Upper lobe of left lung (tissue), 6 donors: ENCODE measurements around the gene COL20A1. TPM values are rescaled to one million over a fixed set of nuclear protein-coding genes. Genes with fewer than 3 reads are reported as not detected.
A peak's percentile ranks its signal among the peaks of the same experiment; 100 is the strongest.

Source experiments
- ATAC-seq, 2 donors: fragments of 200-7000 bp; cut with Tn5 transposase; one replicate each; pipeline ENCODE4 v1.9.1; 2022; ENCODE audit warnings: mild to moderate bottlenecking in 2 of 2, moderate library complexity in 2 of 2; ENCODE audit not compliant: low FRiP score in 2 of 2
- DNase-seq, 2 donors: peaks; one replicate each; pipeline ENCODE4 v3.0.0-alpha.2; 2019 to 2020
- H3K27ac ChIP-seq, 4 donors: fragments of 200-600 bp; sonication (generic); one replicate each; pipeline ENCODE4 v1.5.1; 2016 to 2019
- H3K27me3 ChIP-seq, 4 donors: fragments of 200-600 bp; sonication (generic); one replicate each; pipeline ENCODE4 v1.5.1; 2017 to 2019
- H3K36me3 ChIP-seq, 4 donors: fragments of 200-600 bp; sonication (generic); one replicate each; pipeline ENCODE4 v1.5.1; 2016 to 2019
- H3K4me1 ChIP-seq, 4 donors: fragments of 200-600 bp; sonication (generic); one replicate each; pipeline ENCODE4 v1.5.1; 2018 to 2019
- H3K4me3 ChIP-seq, 4 donors: fragments of 200-600 bp; sonication (generic); one replicate each; pipeline ENCODE4 v1.5.1; 2017 to 2019; ENCODE audit warnings: mild to moderate bottlenecking in 2 of 4, moderate library complexity in 1 of 4
- H3K9me3 ChIP-seq, 4 donors: fragments of 200-600 bp; sonication (generic); one replicate each; pipeline ENCODE4 v1.5.1; 2018 to 2019
- CTCF ChIP-seq, 6 experiments: fragments of 450-650 bp in 4 of 6; fragments of 200-600 bp in 2 of 6; sonication (generic) in 2 of 6; IDR thresholded peaks; one replicate each; pipeline ENCODE4 v1.5.1; 2016 to 2019; ENCODE audit warnings: antibody characterized with exemption in 6 of 6
- EP300 ChIP-seq, 4 donors: sonication (generic); formaldehyde crosslinking; IDR thresholded peaks; one replicate each; pipeline ENCODE4 v1.5.1; 2017; ENCODE audit warnings: antibody characterized with exemption in 4 of 4, control low read depth in 2 of 4
- POLR2A ChIP-seq, 4 donors: fragments of 450-650 bp; IDR thresholded peaks; one replicate each; pipeline ENCODE4 v1.5.1; 2016 to 2017; ENCODE audit warnings: antibody characterized with exemption in 4 of 4, mild to moderate bottlenecking in 2 of 4
- POLR2AphosphoS5 ChIP-seq, 2 donors: sonication (generic); formaldehyde crosslinking; IDR thresholded peaks; one replicate each; pipeline ENCODE4 v1.5.1; 2017; ENCODE audit warnings: antibody characterized with exemption in 2 of 2
- WGBS, 2 donors: methylation state at CpG; one replicate each; pipeline ENCODE4 v1.1.5; 2017 to 2018; 5-methylcytosine and 5-hydroxymethylcytosine counted together
- total RNA-seq, 6 donors: library from RNA; depleted of rRNA in 4 of 6; stranded (reverse); fragments of >200 nt in 4 of 6; gene quantifications; one replicate each; pipeline versions ENCODE4 v1.1.0 to v1.2.1, GENCODE V29; 2016 to 2021
- donor health status: DM: no; HTN: no; CAD: no; lungs with moderate emphysema.
- donor health status: DM: no; HTN: yes; CAD: no; lungs with severe emphysema.

COL20A1 gene
- total RNA-seq, 6 donors from 2014 or later, result 0.03 TPM; not detected in 5

GRCh38 chr20:63280371-63280770 lies 12.6 kb upstream of the COL20A1 start:
- H3K4me1 ChIP-seq, result no peaks in the 10 kb centered on the region
- H3K27me3 ChIP-seq, result no peaks in the 10 kb centered on the region
- H3K36me3 ChIP-seq, result peaks cover 9 to 98% (median 84%) of the 10 kb centered on the region in 4 donors
- no peak overlapping the region for H3K27ac ChIP-seq
- TF ChIP-seq CTCF (IDR thresholded peaks at IDR 0.05) (no peak), POLR2AphosphoS5 (IDR thresholded peaks at IDR 0.05) (no peak), POLR2A (IDR thresholded peaks at IDR 0.05) (no peak), EP300 (IDR thresholded peaks at IDR 0.05) (no peak)
- H3K4me3 ChIP-seq, result no peak overlapping the region
- DNase-seq, result no peak
- 93 to 96% methylated on average over 6 of the region's 6 CpGs for WGBS, 2 donors
- no peaks in the 10 kb centered on the region for H3K9me3 ChIP-seq
- ATAC-seq, result no peak

GRCh38 chr20:63280929-63281545 lies 11.9 kb upstream of the COL20A1 start:
- DNase-seq (peak in 1 of 2 donors; percentile 51), ATAC-seq (no peak)
- Histone ChIP-seq H3K27me3 (no peaks in the 10 kb centered on the region), H3K9me3 (no peaks in the 10 kb centered on the region), H3K4me3 (no peak overlapping the region), H3K36me3 (peaks cover 9 to 100% (median 87%) of the 10 kb centered on the region in 4 donors), H3K27ac (no peak overlapping the region), H3K4me1 (no peaks in the 10 kb centered on the region)
- 89% methylated on average over 13 to 19 of the region's 19 CpGs for WGBS, 2 donors
- TF ChIP-seq POLR2A (IDR thresholded peaks at IDR 0.05), result no peak
- TF ChIP-seq CTCF (IDR thresholded peaks at IDR 0.05), result no peak
- TF ChIP-seq EP300 (IDR thresholded peaks at IDR 0.05), result no peak
- no peak for TF ChIP-seq POLR2AphosphoS5 (IDR thresholded peaks at IDR 0.05)

- DNase-seq (peak in 1 of 2 donors; percentile 82), ATAC-seq (no peak)
- 93% methylated on average over 36 to 38 of the region's 38 CpGs for WGBS, 2 donors
- Histone ChIP-seq H3K9me3 (no peaks in the 10 kb centered on the region), H3K36me3 (peaks cover 9 to 100% (median 90%) of the 10 kb centered on the region in 4 donors), H3K4me1 (no peaks in the 10 kb centered on the region), H3K4me3 (no peak overlapping the region), H3K27me3 (no peaks in the 10 kb centered on the region), H3K27ac (no peak overlapping the region)
- TF ChIP-seq POLR2A (IDR thresholded peaks at IDR 0.05) (no peak), POLR2AphosphoS5 (IDR thresholded peaks at IDR 0.05) (no peak), EP300 (IDR thresholded peaks at IDR 0.05) (no peak), CTCF (IDR thresholded peaks at IDR 0.05) (no peak)
These were observed 11.0 kb upstream of the COL20A1 start for GRCh38 chr20:63281742-63282665.

- no peaks in the 10 kb centered on the region for H3K27me3 ChIP-seq
- H3K36me3 ChIP-seq, result peaks cover 9 to 100% (median 89%) of the 10 kb centered on the region in 4 donors
- H3K4me3 ChIP-seq, result no peak overlapping the region
- no peaks in the 10 kb centered on the region for H3K4me1 ChIP-seq
- no peaks in the 10 kb centered on the region for H3K9me3 ChIP-seq
- DNase-seq, result peak in 1 of 2 donors; percentile 81
- TF ChIP-seq POLR2AphosphoS5 (IDR thresholded peaks at IDR 0.05) (no peak), POLR2A (IDR thresholded peaks at IDR 0.05) (no peak), EP300 (IDR thresholded peaks at IDR 0.05) (no peak), CTCF (IDR thresholded peaks at IDR 0.05) (no peak)
- 94 to 95% methylated on average over 13 to 17 of the region's 17 CpGs for WGBS, 2 donors
- no peak overlapping the region for H3K27ac ChIP-seq
- no peak for ATAC-seq
These were observed 10.0 kb upstream of the COL20A1 start for GRCh38 chr20:63282946-63283345.
